IPS DF 19.7 (cell line): ENCODE results near the gene COMTD1.
"Not testable (repeated sequence)": the region's sequence is repeated elsewhere in the genome, so short reads cannot be mapped to it uniquely, and the experiment has no call there.

Experiments
- DNase-seq: peaks from one replicate; pipeline ENCODE4 v3.0.0-alpha.2; 2013; ENCODE audit warnings: low read depth, low spot score

COMTD1 gene

GRCh38 chr10:75195035-75195763, 40.6 kb downstream of the COMTD1 start:
- DNase-seq: no peak

GRCh38 chr10:75194625-75195024, 41.1 kb downstream of the COMTD1 start:
- not testable (repeated sequence) for DNase-seq

- DNase-seq: no peak
Measured at GRCh38 chr10:75191821-75192568, 43.8 kb downstream of the COMTD1 start.

GRCh38 chr10:75189266-75190096, 46.3 kb downstream of the COMTD1 start:
- no peak for DNase-seq

DNA sequence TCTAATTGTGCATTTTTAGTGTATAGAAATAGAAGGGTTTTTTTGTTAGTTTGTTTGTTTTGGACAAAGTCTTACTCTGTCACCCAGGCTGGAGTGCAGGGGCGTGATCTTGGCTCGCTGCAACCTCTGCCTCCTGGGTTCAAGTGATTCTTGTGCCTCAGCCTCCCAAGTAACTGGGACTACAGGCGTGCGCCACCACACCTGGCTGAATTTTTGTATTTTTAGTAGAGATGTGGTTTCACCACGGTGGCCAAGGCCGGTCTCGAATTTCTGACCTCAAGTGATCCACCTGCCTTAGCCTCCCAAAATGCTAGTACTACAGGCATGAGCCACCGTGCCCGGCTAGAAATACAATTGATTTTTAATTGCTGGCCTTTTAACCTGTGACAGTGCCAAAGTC, 47.2 kb downstream of the COMTD1 start:
- not testable (repeated sequence) for DNase-seq

DNA sequence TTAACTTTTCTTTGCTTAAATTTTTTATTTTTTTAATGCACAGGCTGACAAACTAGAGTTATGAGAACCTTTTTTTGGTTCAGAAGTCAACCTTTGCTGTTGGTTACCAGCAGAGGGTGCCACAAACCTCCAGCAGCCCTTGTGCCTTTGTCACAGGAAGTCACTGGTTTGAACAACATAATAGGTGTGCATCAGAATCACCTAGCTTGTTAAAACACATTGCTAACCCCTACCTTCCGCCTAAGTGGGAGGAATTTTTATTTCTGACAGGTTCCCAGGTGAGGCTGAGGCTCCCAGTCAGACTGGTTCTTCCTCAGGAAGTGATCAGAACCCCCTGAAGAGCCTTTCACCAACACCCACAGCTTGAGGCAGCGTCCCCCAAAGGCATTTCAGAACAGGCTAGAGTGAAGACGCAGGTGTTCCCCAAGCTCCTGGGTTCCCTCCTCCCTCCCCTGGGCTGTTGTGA, 47.8 kb downstream of the COMTD1 start:
- DNase-seq: peak; percentile 76

- DNase-seq: no peak
Measured at GRCh38 chr10:75186310-75186709, 49.4 kb downstream of the COMTD1 start.
